HepG2 (cell line): ENCODE results near the gene FOXN3. TPM values are rescaled to one million over a fixed set of nuclear protein-coding genes. Genes with fewer than 3 reads are reported as not detected.
A peak's percentile ranks its signal among the peaks of the same experiment; 100 is the strongest.

Source experiments
- ATAC-seq: fragments of 200-7000 bp; cut with Tn5 transposase; 3 replicates; pipeline ENCODE4 v1.9.1; 2020; ENCODE audit warnings: mild to moderate bottlenecking, moderate library complexity
- BruUV-seq: library from RNA; stranded (reverse); fragments of 400-500 nt; replicated peaks from 2 replicates; lab custom pipeline; 2021; lab: Mats Ljungman, UMichigan
- CTCF ChIA-PET: fragments of 300-600 bp; formaldehyde crosslinking; extraction: SDS; loops from one replicate; lab custom pipeline; 2021; ENCODE audit warnings: low total read pairs, inconsistent platforms, low intra/inter-chr PET ratio; lab: Yijun Ruan, JAX
- POLR2A ChIA-PET: fragments of 350-600 bp; sonication (Branson Sonifier 250); formaldehyde crosslinking; loops from one replicate; lab custom pipeline; 2020; ENCODE audit warnings: antibody characterized with exemption, inconsistent platforms; lab: Yijun Ruan, JAX
- DNase-seq: peaks from one replicate; pipeline ENCODE4 v3.0.0-alpha.2; 2015; ENCODE audit warnings: low spot score
- FAIRE-seq: peaks from 3 replicates; lab custom pipeline; 2011; peaks lifted over from hg19 to GRCh38; lab: Jason Lieb, UNC
- H2AFZ ChIP-seq: one replicate; pipeline ENCODE4 v1.6.1; 2011; ENCODE audit warnings: low read length, inconsistent platforms
- H3K27ac ChIP-seq: fragments of 300-600 bp; 3 replicates; pipeline ENCODE4 v1.8.0; 2011; ENCODE audit warnings: mixed run types, mild to moderate bottlenecking, mixed read lengths, low read length, inconsistent platforms; ENCODE audit not compliant: insufficient read depth; ENCODE audit errors: extremely low read length
- H3K27me3 ChIP-seq, 2 experiments: fragments of 200-600 bp in 1 of 2; 2 replicates in 1 of 2; 3 replicates in 1 of 2; pipeline versions ENCODE4 v1.6.0 to v1.8.0; 2011; ENCODE audit warnings: low read length in 2 of 2, mild to moderate bottlenecking in 2 of 2, moderate library complexity in 2 of 2, inconsistent platforms in 1 of 2; ENCODE audit not compliant: insufficient read depth in 2 of 2, control insufficient read depth in 1 of 2
- H3K36me3 ChIP-seq, 2 experiments: fragments of 200-600 bp in 1 of 2; replicated peaks in 1 of 2; 2 replicates in 1 of 2; 3 replicates in 1 of 2; pipeline versions ENCODE4 v1.5.1 to v1.8.0; 2011; ENCODE audit warnings: low read length in 2 of 2, inconsistent platforms in 1 of 2; ENCODE audit not compliant: insufficient read depth in 2 of 2, control insufficient read depth in 1 of 2
- H3K4me1 ChIP-seq: 2 replicates; pipeline ENCODE4 v1.5.1; 2012; ENCODE audit warnings: low read length, inconsistent platforms; ENCODE audit not compliant: insufficient read depth
- H3K4me2 ChIP-seq: 2 replicates; pipeline ENCODE4 v1.6.0; 2011; ENCODE audit warnings: low read depth, low read length, inconsistent platforms
- H3K4me3 ChIP-seq, 3 experiments: fragments of 200-600 bp in 1 of 3; sonication (generic), shearing (Covaris generic) in 1 of 3; replicated peaks in 1 of 3; 2 replicates each; pipeline ENCODE4 v1.5.1; 2011 to 2016; ENCODE audit warnings: low read length in 3 of 3, inconsistent platforms in 2 of 3, low read depth in 2 of 3, mild to moderate bottlenecking in 2 of 3, control low read depth in 1 of 3, mixed read lengths in 1 of 3; ENCODE audit not compliant: insufficient read depth in 1 of 3
- H3K79me2 ChIP-seq: one replicate; pipeline ENCODE4 v1.6.1; 2011; ENCODE audit warnings: low read length, inconsistent platforms; ENCODE audit not compliant: insufficient read depth
- H3K9ac ChIP-seq: 2 replicates; pipeline ENCODE4 v1.6.0; 2011; ENCODE audit warnings: mild to moderate bottlenecking, low read depth, low read length, inconsistent platforms; ENCODE audit not compliant: insufficient read depth
- H3K9me3 ChIP-seq: 2 replicates; pipeline ENCODE4 v1.5.1; 2012; ENCODE audit warnings: mild to moderate bottlenecking, low read length
- H4K20me1 ChIP-seq: 2 replicates; pipeline ENCODE4 v1.6.0; 2011; ENCODE audit warnings: inconsistent platforms, mild to moderate bottlenecking, low read length, moderate library complexity; ENCODE audit not compliant: insufficient read depth
- ATF7-NPFF ChIP-seq: sonication (generic); formaldehyde crosslinking; IDR thresholded peaks from 2 replicates; pipeline ENCODE4 v1.8.1; 2023; ENCODE audit warnings: mild to moderate bottlenecking, low read depth, missing genetic modification reagents, moderate library complexity
- KDM1A ChIP-seq: IDR thresholded peaks from 2 replicates; pipeline ENCODE4 v1.6.1; 2016; ENCODE audit warnings: missing compliant biosample characterization
- SALL2 ChIP-seq: sonication (generic); formaldehyde crosslinking; IDR thresholded peaks from 2 replicates; pipeline ENCODE4 v1.8.1; 2023; ENCODE audit warnings: mild to moderate bottlenecking, missing genetic modification reagents, inconsistent platforms
- SYNCRIP ChIP-seq: fragments of 200-400 bp; formaldehyde crosslinking; IDR thresholded peaks from 2 replicates; pipeline ENCODE4 v1.6.1; 2018; ENCODE audit warnings: mild to moderate bottlenecking, low read depth, low read length; ENCODE audit not compliant: insufficient read depth
- TSC22D2 ChIP-seq: sonication (generic); formaldehyde crosslinking; IDR thresholded peaks from 2 replicates; pipeline ENCODE4 v1.5.1; 2020; ENCODE audit warnings: missing genetic modification reagents, mild to moderate bottlenecking, borderline replicate concordance
- ZMYM2 ChIP-seq: sonication (generic); formaldehyde crosslinking; IDR thresholded peaks from 2 replicates; pipeline ENCODE4 v1.8.0; 2022; ENCODE audit warnings: mild to moderate bottlenecking, missing genetic modification reagents
- ZNF225 ChIP-seq: sonication (generic); formaldehyde crosslinking; IDR thresholded peaks from 2 replicates; pipeline ENCODE4 v1.4.0; 2020; ENCODE audit warnings: mild to moderate bottlenecking, missing genetic modification reagents
- ZNF235 ChIP-seq: sonication (generic); formaldehyde crosslinking; IDR thresholded peaks from 2 replicates; pipeline ENCODE4 v1.8.1; 2023; ENCODE audit warnings: mild to moderate bottlenecking, missing genetic modification reagents, borderline replicate concordance
- ZNF296 ChIP-seq: sonication (generic); formaldehyde crosslinking; conservative IDR thresholded peaks from 2 replicates; pipeline ENCODE4 v1.5.0; 2020; ENCODE audit warnings: mild to moderate bottlenecking, missing genetic modification reagents
- ZNF335 ChIP-seq: sonication (generic); formaldehyde crosslinking; IDR thresholded peaks from 2 replicates; pipeline ENCODE4 v1.4.0; 2020; ENCODE audit warnings: missing genetic modification reagents
- ZNF354B ChIP-seq: sonication (generic); formaldehyde crosslinking; IDR thresholded peaks from 2 replicates; pipeline ENCODE4 v1.8.0; 2022; ENCODE audit warnings: mild to moderate bottlenecking, missing genetic modification reagents
- ZNF878 ChIP-seq: sonication (generic); formaldehyde crosslinking; IDR thresholded peaks from 2 replicates; pipeline ENCODE4 v1.8.1; 2023; ENCODE audit warnings: mild to moderate bottlenecking, missing genetic modification reagents, moderate library complexity
- in situ Hi-C: cut with HindIII; loops from 2 replicates; pipeline ENCODE4 v1.10.0; 2017; ENCODE audit warnings: low pct_unique_long_range_greater_than_20kb; ENCODE audit not compliant: extremely low pct_ligation_motif_present
- intact Hi-C: fragments of 100-400 bp; cut with micrococcal nuclease; formaldehyde crosslinking; loops from one replicate; pipeline ENCODE4 v1.10.0; 2022; ENCODE audit not compliant: unreplicated experiment
- polyA plus RNA-seq, 8 experiments: library from polyadenylated mRNA; depleted of rRNA in 3 of 8; stranded (reverse) in 7 of 8; unstranded in 1 of 8; fragments of >200 nt; fragmentation: Illumina TruSeq in 4 of 8; extraction: Trizol in 4 of 8; gene quantifications; 2 replicates each; pipeline versions ENCODE4 v1.2.1 to v1.2.3, GENCODE V29; 2011 to 2016; ENCODE audit warnings: low read depth in 4 of 8, missing spikeins in 1 of 8, mixed read lengths in 1 of 8; ENCODE audit not compliant: insufficient read depth in 1 of 8
- total RNA-seq, 5 experiments: library from RNA; depleted of rRNA; stranded (reverse); fragments of >200 nt; fragmentation: Illumina TruSeq; extraction: Trizol; gene quantifications; 2 replicates each; pipeline ENCODE4 v1.2.3, GENCODE V29; 2016; ENCODE audit warnings: low read depth in 1 of 5
- TF ChIP-seq, protein P1 (sequence below): sonication (generic); formaldehyde crosslinking; IDR thresholded peaks from 2 replicates; pipeline ENCODE4 v1.4.0; 2020; ENCODE audit warnings: mild to moderate bottlenecking, missing genetic modification reagents
- TF ChIP-seq, protein P2 (sequence below): sonication (generic); formaldehyde crosslinking; IDR thresholded peaks from 2 replicates; pipeline ENCODE4 v1.5.1; 2020; ENCODE audit warnings: mild to moderate bottlenecking, missing genetic modification reagents

The FOXN3 gene
- total and polyA plus RNA-seq, 2 of the 13 experiments (the other 11 are each of a cell fraction or from before 2014, with no cell fraction given) = 32.4 to 70.2 TPM

DNA sequence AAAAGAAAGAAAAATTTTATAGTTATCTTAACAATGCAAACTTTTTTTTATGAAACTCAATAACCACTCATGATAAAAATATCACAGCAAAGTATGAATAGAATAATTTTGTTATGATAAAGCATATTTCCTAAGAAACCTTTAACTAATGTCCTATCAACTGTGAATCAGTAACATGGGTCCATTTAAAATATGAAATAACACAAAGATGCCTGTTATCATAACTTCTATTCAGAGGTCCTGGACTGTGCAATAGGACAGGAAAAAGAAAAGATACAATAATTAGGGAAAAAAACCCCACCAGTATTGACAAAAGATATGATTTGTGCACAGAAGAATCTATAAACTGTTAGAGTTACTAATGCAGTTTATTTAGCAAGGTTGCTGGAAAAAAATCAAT is 245.4 kb downstream of the FOXN3 start:
- no peaks in the 10 kb centered on the region for H3K79me2 ChIP-seq
- no peaks in the 10 kb centered on the region for H3K27me3 ChIP-seq
- H3K27ac ChIP-seq = no peak overlapping the region
- H3K4me1 ChIP-seq = peaks cover 7% of the 10 kb centered on the region
- peaks cover 19% of the 10 kb centered on the region for H3K9me3 ChIP-seq
- H3K9ac ChIP-seq = no peak overlapping the region
- no peak overlapping the region for H3K4me2 ChIP-seq
- intact Hi-C loops = no loop called here
- POLR2A ChIA-PET = no interaction called here
- no peaks in the 10 kb centered on the region for H4K20me1 ChIP-seq
- H2AFZ ChIP-seq = no peak overlapping the region
- no peak for DNase-seq
- in situ Hi-C loops = no loop called here
- H3K4me3 ChIP-seq = no peak overlapping the region
- ATAC-seq = no peak
- no peak for FAIRE-seq
- peaks cover 12 to 54% of the 10 kb centered on the region in 2 experiments for H3K36me3 ChIP-seq
- TF ChIP-seq ZMYM2 (0 out of 2 replicates have a peak, but pooled peaks have one; percentile 30), ZNF296 (CRISPR knock-in tag) (no peak), ATF7-NPFF (no peak), ZNF225 (CRISPR knock-in tag) (no peak), TSC22D2 (CRISPR knock-in tag) (no peak), ZNF335 (CRISPR knock-in tag) (no peak), KDM1A (0 out of 2 replicates have a peak, but pooled peaks have one; percentile 17), ZNF235 (CRISPR knock-in tag) (no peak), SYNCRIP (no peak), SALL2 (no peak), ZNF354B (CRISPR knock-in tag) (no peak), ZNF878 (CRISPR knock-in tag) (no peak)
- TF ChIP-seq, protein P1, sequence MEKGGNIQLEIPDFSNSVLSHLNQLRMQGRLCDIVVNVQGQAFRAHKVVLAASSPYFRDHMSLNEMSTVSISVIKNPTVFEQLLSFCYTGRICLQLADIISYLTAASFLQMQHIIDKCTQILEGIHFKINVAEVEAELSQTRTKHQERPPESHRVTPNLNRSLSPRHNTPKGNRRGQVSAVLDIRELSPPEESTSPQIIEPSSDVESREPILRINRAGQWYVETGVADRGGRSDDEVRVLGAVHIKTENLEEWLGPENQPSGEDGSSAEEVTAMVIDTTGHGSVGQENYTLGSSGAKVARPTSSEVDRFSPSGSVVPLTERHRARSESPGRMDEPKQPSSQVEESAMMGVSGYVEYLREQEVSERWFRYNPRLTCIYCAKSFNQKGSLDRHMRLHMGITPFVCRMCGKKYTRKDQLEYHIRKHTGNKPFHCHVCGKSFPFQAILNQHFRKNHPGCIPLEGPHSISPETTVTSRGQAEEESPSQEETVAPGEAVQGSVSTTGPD (CRISPR knock-in tag) = no peak
- TF ChIP-seq, protein P2, sequence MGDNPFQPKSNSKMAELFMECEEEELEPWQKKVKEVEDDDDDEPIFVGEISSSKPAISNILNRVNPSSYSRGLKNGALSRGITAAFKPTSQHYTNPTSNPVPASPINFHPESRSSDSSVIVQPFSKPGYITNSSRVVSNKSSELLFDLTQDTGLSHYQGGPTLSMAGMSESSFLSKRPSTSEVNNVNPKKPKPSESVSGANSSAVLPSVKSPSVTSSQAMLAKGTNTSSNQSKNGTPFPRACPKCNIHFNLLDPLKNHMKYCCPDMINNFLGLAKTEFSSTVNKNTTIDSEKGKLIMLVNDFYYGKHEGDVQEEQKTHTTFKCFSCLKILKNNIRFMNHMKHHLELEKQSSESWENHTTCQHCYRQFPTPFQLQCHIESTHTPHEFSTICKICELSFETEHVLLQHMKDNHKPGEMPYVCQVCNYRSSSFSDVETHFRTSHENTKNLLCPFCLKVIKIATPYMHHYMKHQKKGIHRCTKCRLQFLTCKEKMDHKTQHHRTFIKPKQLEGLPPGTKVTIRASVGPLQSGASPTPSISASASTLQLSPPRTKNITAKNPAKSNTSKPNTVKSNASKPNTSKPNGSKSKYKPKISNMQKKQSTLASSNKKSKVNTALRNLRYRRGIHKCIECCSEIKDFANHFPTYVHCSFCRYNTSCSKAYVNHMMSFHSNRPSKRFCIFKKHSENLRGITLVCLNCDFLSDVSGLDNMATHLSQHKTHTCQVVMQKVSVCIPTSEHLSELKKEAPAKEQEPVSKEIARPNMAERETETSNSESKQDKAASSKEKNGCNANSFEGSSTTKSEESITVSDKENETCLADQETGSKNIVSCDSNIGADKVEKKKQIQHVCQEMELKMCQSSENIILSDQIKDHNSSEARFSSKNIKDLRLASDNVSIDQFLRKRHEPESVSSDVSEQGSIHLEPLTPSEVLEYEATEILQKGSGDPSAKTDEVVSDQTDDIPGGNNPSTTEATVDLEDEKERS (CRISPR knock-in tag) = peak; percentile 94
- CTCF ChIA-PET = no interaction called here
- no TSS peak for BruUV-seq
